ENCODE measurements around the gene DOP1A. TPM values are rescaled to one million over a fixed set of nuclear protein-coding genes. Genes with fewer than 3 reads are reported as not detected.

Gene DOP1A
- polyA plus RNA-seq, 1 of the 3 experiments (the other 2 are of a cell fraction): 3.4 TPM

- Histone ChIP-seq H3F3A (replicated peaks; ENCODE audit: insufficient read depth) (peaks cover 7% of the 10 kb centered on the region), H3K27me3 (ENCODE audit: insufficient read depth) (no peaks in the 10 kb centered on the region), H2AFZ (ENCODE audit: low read depth) (no peak overlapping the region), H3K27ac (ENCODE audit: low read depth in 2 of 2, low read length in 1 of 2) (no peak overlapping the region), H3K9me3 (no peaks in the 10 kb centered on the region), H3K79me2 (ENCODE audit: insufficient read depth) (no peaks in the 10 kb centered on the region), H3K4me2 (no peak overlapping the region), H3K4me3 (ENCODE audit: low read depth in 2 of 2, low read length in 1 of 2) (no peak overlapping the region), H4K20me1 (ENCODE audit: insufficient read depth) (no peaks in the 10 kb centered on the region), H3K9me2 (no peaks in the 10 kb centered on the region), H3K9ac (no peak overlapping the region), H3K36me3 (replicated peaks in 1 of 2; ENCODE audit: control insufficient read depth in 1 of 2, insufficient read depth in 2 of 2, low read length in 1 of 2) (peaks cover 21 to 36% of the 10 kb centered on the region in 2 experiments), H3K4me1 (ENCODE audit: control insufficient read depth in 1 of 2, insufficient read depth in 2 of 2, low read depth in 1 of 2, low read length in 1 of 2) (no peaks in the 10 kb centered on the region)
- 100% methylated on average over 1 of the region's 1 CpG for WGBS (ENCODE audit: low lambda C conversion rate)
- POLR2A ChIA-PET: no interaction called here
- TF ChIP-seq ZBTB33 (IDR thresholded peaks at IDR 0.05; ENCODE audit: borderline replicate concordance, low read depth): no peak
- no peak for TF ChIP-seq CHD2 (IDR thresholded peaks at IDR 0.05; ENCODE audit: low read length, partially characterized antibody)
- TF ChIP-seq IRF3 (IDR thresholded peaks at IDR 0.05; ENCODE audit: low read depth, low read length): no peak
- TF ChIP-seq ELF1 (IDR thresholded peaks at IDR 0.05): no peak
- no peak for TF ChIP-seq SIN3A (IDR thresholded peaks at IDR 0.05; ENCODE audit: borderline replicate concordance, low read depth, low read length)
- TF ChIP-seq USF1 (IDR thresholded peaks at IDR 0.05; ENCODE audit: borderline replicate concordance, low read depth): no peak
- no peak for TF ChIP-seq GATA2 (CRISPR knock-in tag; IDR thresholded peaks at IDR 0.05)
- TF ChIP-seq TAF1 (IDR thresholded peaks at IDR 0.05; ENCODE audit: borderline replicate concordance, low read depth, low read length): no peak
- TF ChIP-seq FOSL2 (IDR thresholded peaks at IDR 0.05; ENCODE audit: borderline replicate concordance, low read depth): no peak
- no peak for TF ChIP-seq RCOR1 (IDR thresholded peaks at IDR 0.05; ENCODE audit: low read length)
- DNase-seq: no peak
- CTCF ChIA-PET: interaction anchor here (1.2 to 1.3 kb wide), 2 partner anchors 12 to 43 kb away, joined by 4 to 5 read pairs; partner anchors contain the start of gene UBE3D
These were observed 40.9 kb downstream of the DOP1A start for GRCh38 chr6:83108378-83108777.

- no peaks in the 10 kb centered on the region for H4K20me1 ChIP-seq (ENCODE audit: insufficient read depth)
- ChIA-PET CTCF (interaction anchor here (0.8 to 1.3 kb wide), 2 partner anchors 17 to 46 kb away, joined by 3 to 4 read pairs; partner anchors contain the start of gene DOP1A), POLR2A (no interaction called here)
- no peaks in the 10 kb centered on the region for H3K9me3 ChIP-seq
- H3K27ac ChIP-seq (ENCODE audit: low read depth in 2 of 2, low read length in 1 of 2): no peak overlapping the region
- peaks cover 18 to 38% of the 10 kb centered on the region in 2 experiments for H3K36me3 ChIP-seq (replicated peaks in 1 of 2; ENCODE audit: control insufficient read depth in 1 of 2, insufficient read depth in 2 of 2, low read length in 1 of 2)
- no peaks in the 10 kb centered on the region for H3K9me2 ChIP-seq
- no peak overlapping the region for H3K9ac ChIP-seq
- no peak for TF ChIP-seq ZBTB33 (IDR thresholded peaks at IDR 0.05; ENCODE audit: borderline replicate concordance, low read depth)
- no peak for TF ChIP-seq CHD2 (IDR thresholded peaks at IDR 0.05; ENCODE audit: low read length, partially characterized antibody)
- no peak for TF ChIP-seq EZH2phosphoT487 (IDR thresholded peaks at IDR 0.05; ENCODE audit: borderline replicate concordance, low read depth)
- no peak for TF ChIP-seq MEF2A (IDR thresholded peaks at IDR 0.05; ENCODE audit: borderline replicate concordance, low read depth)
- TF ChIP-seq USF1 (IDR thresholded peaks at IDR 0.05; ENCODE audit: borderline replicate concordance, low read depth): no peak
- no peak for TF ChIP-seq RXRA (IDR thresholded peaks at IDR 0.05; ENCODE audit: borderline replicate concordance, low read depth)
- TF ChIP-seq USF2 (IDR thresholded peaks at IDR 0.05; ENCODE audit: borderline replicate concordance, low read depth, low read length): no peak
- TF ChIP-seq FOXJ3 (CRISPR knock-in tag; IDR thresholded peaks at IDR 0.05): no peak
- no peak for TF ChIP-seq TCF12 (IDR thresholded peaks at IDR 0.05)
- no peak for TF ChIP-seq SIN3A (IDR thresholded peaks at IDR 0.05; ENCODE audit: borderline replicate concordance, low read depth, low read length)
- H3K4me1 ChIP-seq (ENCODE audit: control insufficient read depth in 1 of 2, insufficient read depth in 2 of 2, low read depth in 1 of 2, low read length in 1 of 2): no peaks in the 10 kb centered on the region
- H3K79me2 ChIP-seq (ENCODE audit: insufficient read depth): no peaks in the 10 kb centered on the region
- no peaks in the 10 kb centered on the region for H3K27me3 ChIP-seq (ENCODE audit: insufficient read depth)
- 74% methylated on average over 4 of the region's 4 CpGs for WGBS (ENCODE audit: low lambda C conversion rate)
- peaks cover 7% of the 10 kb centered on the region for H3F3A ChIP-seq (replicated peaks; ENCODE audit: insufficient read depth)
- DNase-seq: no peak
- H3K4me2 ChIP-seq: no peak overlapping the region
- no peak overlapping the region for H2AFZ ChIP-seq (ENCODE audit: low read depth)
- H3K4me3 ChIP-seq (ENCODE audit: low read depth in 2 of 2, low read length in 1 of 2): no peak overlapping the region
These were observed 45.8 kb downstream of the DOP1A start for GRCh38 chr6:83113258-83113657.

All from SK-N-SH (cell line).